Activated CD4-positive, CD25-positive, alpha-beta regulatory T cell (primary cell): ENCODE data around the gene OSGIN1.
"Not testable (repeated sequence)": the region's sequence is repeated elsewhere in the genome, so short reads cannot be mapped to it uniquely, and the experiment has no call there.

Experiments
- DNase-seq, 4 experiments: peaks; one replicate each; lab custom pipeline; 2025; lab: John Stamatoyannopoulos, UW

Gene OSGIN1

GRCh38 chr16:83940630-83941378 is 12.2 kb upstream of the OSGIN1 start:
- DNase-seq = no peak

- not testable (repeated sequence) for DNase-seq
Observed at GRCh38 chr16:83941546-83941945, 11.5 kb upstream of the OSGIN1 start.

- DNase-seq = no peak
Observed at GRCh38 chr16:83942074-83942473, 11.0 kb upstream of the OSGIN1 start.

- DNase-seq = no peak
Observed at GRCh38 chr16:83942815-83943515, 10.1 kb upstream of the OSGIN1 start.

GRCh38 chr16:83943516-83944050 is 9.5 kb upstream of the OSGIN1 start:
- no peak for DNase-seq

GRCh38 chr16:83945587-83945986 is 7.5 kb upstream of the OSGIN1 start:
- DNase-seq = no peak

GRCh38 chr16:83946154-83946780 is 6.8 kb upstream of the OSGIN1 start:
- DNase-seq = no peak

- DNase-seq = no peak
Observed at GRCh38 chr16:83946781-83947566, 6.1 kb upstream of the OSGIN1 start.

- DNase-seq = no peak
Observed at GRCh38 chr16:83947642-83948234, 5.3 kb upstream of the OSGIN1 start.

- no peak for DNase-seq
Observed at GRCh38 chr16:83948914-83949723, 3.9 kb upstream of the OSGIN1 start.

GRCh38 chr16:83949724-83950001 is 3.4 kb upstream of the OSGIN1 start:
- DNase-seq = no peak

- DNase-seq = not testable (repeated sequence)
Observed at GRCh38 chr16:83950862-83951399, 2.1 kb upstream of the OSGIN1 start.

- no peak for DNase-seq
Observed at GRCh38 chr16:83951544-83951943, 1.5 kb upstream of the OSGIN1 start.

- no peak for DNase-seq
Observed at GRCh38 chr16:83952587-83952939, 477 bp upstream of the OSGIN1 start.

GRCh38 chr16:83953796-83954576 is 946 bp downstream of the OSGIN1 start:
- no peak for DNase-seq

GRCh38 chr16:83954577-83955016 is 1.6 kb downstream of the OSGIN1 start:
- no peak for DNase-seq

GRCh38 chr16:83955218-83956130 is 2.4 kb downstream of the OSGIN1 start:
- DNase-seq = no peak

GRCh38 chr16:83956336-83957289 is 3.6 kb downstream of the OSGIN1 start:
- peak; percentile 32 to 67 (median 46) for DNase-seq
